Stomach (tissue), 9 donors: ENCODE data around the gene CEP85L. TPM values are rescaled to one million over a fixed set of nuclear protein-coding genes. Genes with fewer than 3 reads are reported as not detected.

Source experiments
- DNase-seq, 2 donors: peaks; one replicate each; pipeline versions ENCODE4 v3.0.0 to v3.0.0-alpha.2; 2013 to 2019
- H3K27ac ChIP-seq, 5 donors: fragments of 200-600 bp in 4 of 5; sonication (generic) in 4 of 5; one replicate each; pipeline ENCODE4 v1.5.1; 2013 to 2019; ENCODE audit warnings: mild to moderate bottlenecking in 1 of 5, moderate library complexity in 1 of 5
- H3K27me3 ChIP-seq, 3 donors: fragments of 200-600 bp; sonication (generic); one replicate each; pipeline ENCODE4 v1.5.1; 2017 to 2019; ENCODE audit warnings: mixed run types in 1 of 3
- H3K36me3 ChIP-seq, 4 donors: fragments of 200-600 bp; sonication (generic); 1 replicate in 3 of 4; 2 replicates in 1 of 4; pipeline ENCODE4 v1.5.1; 2016 to 2019
- H3K4me1 ChIP-seq, 4 donors: fragments of 200-600 bp; sonication (generic); one replicate each; pipeline ENCODE4 v1.5.1; 2016 to 2019
- H3K4me3 ChIP-seq, 4 donors: fragments of 200-600 bp; sonication (generic) in 3 of 4; one replicate each; pipeline ENCODE4 v1.5.1; 2016 to 2019; ENCODE audit warnings: mild to moderate bottlenecking in 1 of 4
- H3K9me3 ChIP-seq, 4 donors: fragments of 200-600 bp; sonication (generic); one replicate each; pipeline ENCODE4 v1.5.1; 2016 to 2019
- CTCF ChIP-seq, 7 experiments: fragments of 450-650 bp in 4 of 7; fragments of 200-600 bp in 3 of 7; sonication (generic) in 3 of 7; IDR thresholded peaks; one replicate each; pipeline ENCODE4 v1.5.1; 2016 to 2019; ENCODE audit warnings: antibody characterized with exemption in 7 of 7, control low read depth in 2 of 7, mild to moderate bottlenecking in 1 of 7
- EP300 ChIP-seq: sonication (generic); formaldehyde crosslinking; IDR thresholded peaks from one replicate; pipeline ENCODE4 v1.6.1; 2017; ENCODE audit warnings: antibody characterized with exemption
- POLR2A ChIP-seq, 4 donors: fragments of 450-650 bp; IDR thresholded peaks; one replicate each; pipeline ENCODE4 v1.6.1; 2016; ENCODE audit warnings: antibody characterized with exemption in 4 of 4, control low read depth in 2 of 4, mild to moderate bottlenecking in 1 of 4, moderate library complexity in 1 of 4
- POLR2AphosphoS5 ChIP-seq, 3 donors: sonication (generic); formaldehyde crosslinking; IDR thresholded peaks; one replicate each; pipeline ENCODE4 v1.6.1; 2016; ENCODE audit warnings: antibody characterized with exemption in 3 of 3
- intact Hi-C: fragments of 100-400 bp; cut with DNase I; formaldehyde crosslinking; loops from one replicate; pipeline ENCODE4 v1.15.1; 2023; ENCODE audit warnings: low total_unique reads
- polyA plus RNA-seq, 3 donors: library from polyadenylated mRNA; stranded (reverse); fragments of 200-250 nt; gene quantifications; one replicate each; pipeline ENCODE4 v1.2.3, GENCODE V29; 2013
- total RNA-seq, 5 donors: library from RNA; depleted of rRNA; stranded (reverse); fragments of >200 nt; gene quantifications; one replicate each; pipeline versions ENCODE4 v1.1.0 to v1.2.3, GENCODE V29; 2014 to 2016
- donor health status: healthy with polysubstance abuse.
- donor health status: Bipolar disorder and iron deficiency.
- donor health status: healthy.

Gene CEP85L
- total and polyA plus RNA-seq, 8 donors = 1.5 to 67.7 (median 8.7) TPM

DNA sequence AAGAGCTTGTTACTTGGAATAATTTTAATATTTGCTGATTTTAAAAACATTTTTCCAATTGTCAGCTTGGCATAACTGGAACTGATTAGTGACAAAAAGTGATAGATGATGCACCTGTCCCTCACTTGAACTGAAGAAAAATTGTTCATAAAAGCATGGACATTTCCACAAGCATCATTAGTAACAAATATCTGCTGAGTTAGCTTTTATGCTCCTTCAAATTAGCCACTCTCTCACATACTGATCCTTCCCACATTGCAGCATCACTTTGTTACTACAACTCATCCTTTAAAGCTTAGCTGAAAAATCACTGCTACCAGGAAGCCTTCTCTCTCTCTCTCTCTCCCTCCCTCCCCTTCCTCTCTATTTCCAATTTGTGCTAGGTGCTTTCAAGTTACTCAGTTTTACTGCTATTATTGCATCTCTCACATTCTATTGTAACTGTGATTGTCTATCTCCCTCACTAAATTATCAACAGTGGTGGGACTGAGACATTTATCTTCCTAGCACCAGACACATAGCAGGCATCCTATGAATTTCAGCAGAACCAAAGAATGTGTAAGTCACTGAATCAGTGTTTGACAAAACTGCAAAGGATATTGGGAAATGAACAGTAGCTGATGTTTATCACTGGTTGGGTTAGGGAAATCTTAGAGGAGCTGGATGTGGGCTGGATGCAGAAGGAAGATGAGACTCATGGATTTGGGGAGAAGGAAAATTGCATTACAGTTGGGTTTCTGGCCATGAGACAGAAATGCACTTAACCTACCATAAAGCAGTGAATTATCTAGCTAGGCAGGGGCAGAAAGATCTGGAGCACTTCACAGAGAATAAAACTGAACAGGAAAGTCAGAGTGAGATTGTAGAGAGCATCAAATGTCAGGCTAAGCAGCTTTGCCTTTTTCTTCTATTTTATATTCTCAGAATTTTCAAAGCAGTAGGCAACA lies 231.7 kb downstream of the CEP85L start:
- no peaks in the 10 kb centered on the region for H3K27me3 ChIP-seq
- TF ChIP-seq CTCF (IDR thresholded peaks at IDR 0.05) = no peak
- no peak for TF ChIP-seq POLR2AphosphoS5 (IDR thresholded peaks at IDR 0.05)
- no peak for TF ChIP-seq EP300
- TF ChIP-seq POLR2A (IDR thresholded peaks at IDR 0.05) = no peak

More for the DNA sequence above, 231.7 kb downstream of the CEP85L start:
- no peaks in the 10 kb centered on the region for H3K36me3 ChIP-seq
- H3K4me3 ChIP-seq = no peak overlapping the region
- H3K27ac ChIP-seq = no peak overlapping the region
- no peaks in the 10 kb centered on the region for H3K4me1 ChIP-seq
- DNase-seq = no peak
- intact Hi-C loops = no loop called here
- H3K9me3 ChIP-seq = peaks cover 0 to 3% (median 0%) of the 10 kb centered on the region in 4 donors

Other genes with a start within 250 kb of the CEP85L start
- 100 to 1,000 TPM in 2 of 5 donors, 10 to 100 TPM in 2, 1 to 10 TPM in 1; 2.3 to 158 (median 52.7) TPM for gene PLN, start 103.3 kb downstream of the CEP85L start, total RNA-seq
- gene PLN, start 103.3 kb downstream of the CEP85L start, polyA plus RNA-seq = 10 to 100 TPM; 13.1 to 31.9 (median 22.4) TPM
- gene ASF1A, start 242.6 kb upstream of the CEP85L start, total RNA-seq = 10 to 100 TPM in 3 of 5 donors, 1 to 10 TPM in 1, under 1 TPM in 1; 0.87 to 39.7 (median 17.9) TPM
- 10 to 100 TPM; 13.5 to 15.1 (median 13.9) TPM for gene ASF1A, start 242.6 kb upstream of the CEP85L start, polyA plus RNA-seq